ENCODE data around the gene EBF3. TPM values are rescaled to one million over a fixed set of nuclear protein-coding genes. Genes with fewer than 3 reads are reported as not detected.

EBF3 gene
- total and polyA plus RNA-seq, 2 experiments from 2014 or later, result 0.27 to 0.49 TPM

DNA sequence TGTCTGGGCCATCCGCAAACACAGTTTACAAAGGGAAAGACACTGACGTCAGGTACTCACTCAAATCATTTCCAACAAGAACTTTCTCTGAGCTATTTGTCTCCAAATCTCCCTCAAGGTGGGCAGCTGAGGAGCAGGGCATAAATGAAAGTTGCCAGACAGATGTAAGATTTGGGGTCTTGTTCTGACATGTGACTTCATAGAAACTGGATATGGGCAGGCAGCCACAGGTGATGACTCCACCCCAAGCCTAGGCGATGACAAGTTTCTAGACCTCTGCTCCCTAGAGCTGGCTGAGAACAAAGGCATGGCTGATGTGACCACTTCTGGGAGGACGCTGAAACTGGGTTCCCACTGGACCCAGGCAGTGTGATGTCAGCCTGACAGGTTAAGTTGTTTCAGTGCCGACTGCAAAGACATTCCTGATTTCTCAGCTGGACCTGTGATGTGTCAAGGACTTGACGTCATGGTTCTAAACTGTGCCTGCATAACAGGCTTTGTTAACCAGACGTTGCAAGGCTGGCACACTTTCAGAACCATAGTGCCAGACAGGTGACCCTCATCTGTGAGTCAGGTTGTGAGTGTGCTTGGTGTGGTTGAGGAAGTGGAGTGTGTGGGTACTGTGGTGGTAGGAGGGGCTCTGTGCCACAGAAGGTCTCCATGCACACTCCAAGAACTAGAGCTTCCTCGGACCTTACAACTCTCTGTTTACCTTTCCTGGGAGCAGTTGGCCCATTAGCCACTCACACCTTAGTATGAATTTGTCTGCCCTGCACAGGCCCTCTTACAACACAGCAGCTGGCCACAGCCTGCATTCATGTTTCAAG is 39.9 kb upstream of the EBF3 start:
- no peaks in the 10 kb centered on the region for H3K4me1 Mint-ChIP-seq
- H3K79me2 ChIP-seq (replicated peaks; ENCODE audit: insufficient read depth), result no peaks in the 10 kb centered on the region
- TF ChIP-seq, protein P1, sequence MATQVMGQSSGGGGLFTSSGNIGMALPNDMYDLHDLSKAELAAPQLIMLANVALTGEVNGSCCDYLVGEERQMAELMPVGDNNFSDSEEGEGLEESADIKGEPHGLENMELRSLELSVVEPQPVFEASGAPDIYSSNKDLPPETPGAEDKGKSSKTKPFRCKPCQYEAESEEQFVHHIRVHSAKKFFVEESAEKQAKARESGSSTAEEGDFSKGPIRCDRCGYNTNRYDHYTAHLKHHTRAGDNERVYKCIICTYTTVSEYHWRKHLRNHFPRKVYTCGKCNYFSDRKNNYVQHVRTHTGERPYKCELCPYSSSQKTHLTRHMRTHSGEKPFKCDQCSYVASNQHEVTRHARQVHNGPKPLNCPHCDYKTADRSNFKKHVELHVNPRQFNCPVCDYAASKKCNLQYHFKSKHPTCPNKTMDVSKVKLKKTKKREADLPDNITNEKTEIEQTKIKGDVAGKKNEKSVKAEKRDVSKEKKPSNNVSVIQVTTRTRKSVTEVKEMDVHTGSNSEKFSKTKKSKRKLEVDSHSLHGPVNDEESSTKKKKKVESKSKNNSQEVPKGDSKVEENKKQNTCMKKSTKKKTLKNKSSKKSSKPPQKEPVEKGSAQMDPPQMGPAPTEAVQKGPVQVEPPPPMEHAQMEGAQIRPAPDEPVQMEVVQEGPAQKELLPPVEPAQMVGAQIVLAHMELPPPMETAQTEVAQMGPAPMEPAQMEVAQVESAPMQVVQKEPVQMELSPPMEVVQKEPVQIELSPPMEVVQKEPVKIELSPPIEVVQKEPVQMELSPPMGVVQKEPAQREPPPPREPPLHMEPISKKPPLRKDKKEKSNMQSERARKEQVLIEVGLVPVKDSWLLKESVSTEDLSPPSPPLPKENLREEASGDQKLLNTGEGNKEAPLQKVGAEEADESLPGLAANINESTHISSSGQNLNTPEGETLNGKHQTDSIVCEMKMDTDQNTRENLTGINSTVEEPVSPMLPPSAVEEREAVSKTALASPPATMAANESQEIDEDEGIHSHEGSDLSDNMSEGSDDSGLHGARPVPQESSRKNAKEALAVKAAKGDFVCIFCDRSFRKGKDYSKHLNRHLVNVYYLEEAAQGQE (IDR thresholded peaks at IDR 0.05; ENCODE audit: unreplicated experiment), result no peak
- TF ChIP-seq EZH2 (IDR thresholded peaks at IDR 0.05; ENCODE audit: low read depth, unreplicated experiment) (no peak), NANOG (IDR thresholded peaks at IDR 0.05; ENCODE audit: borderline replicate concordance) (no peak), ZNF331 (CRISPR knock-in tag; IDR thresholded peaks at IDR 0.05; ENCODE audit: low read depth) (no peak), JUNB (IDR thresholded peaks at IDR 0.05; ENCODE audit: unreplicated experiment) (no peak), ZNF114 (CRISPR knock-in tag; IDR thresholded peaks at IDR 0.05) (no peak), POLR2AphosphoS5 (IDR thresholded peaks at IDR 0.05; ENCODE audit: low read depth) (no peak), EZH2phosphoT487 (IDR thresholded peaks at IDR 0.05; ENCODE audit: unreplicated experiment) (no peak), CREB1 (CRISPR knock-in tag; IDR thresholded peaks at IDR 0.05; ENCODE audit: low read depth) (no peak), STAT1 (IDR thresholded peaks at IDR 0.05; ENCODE audit: unreplicated experiment) (no peak)
- TF ChIP-seq, protein P2, sequence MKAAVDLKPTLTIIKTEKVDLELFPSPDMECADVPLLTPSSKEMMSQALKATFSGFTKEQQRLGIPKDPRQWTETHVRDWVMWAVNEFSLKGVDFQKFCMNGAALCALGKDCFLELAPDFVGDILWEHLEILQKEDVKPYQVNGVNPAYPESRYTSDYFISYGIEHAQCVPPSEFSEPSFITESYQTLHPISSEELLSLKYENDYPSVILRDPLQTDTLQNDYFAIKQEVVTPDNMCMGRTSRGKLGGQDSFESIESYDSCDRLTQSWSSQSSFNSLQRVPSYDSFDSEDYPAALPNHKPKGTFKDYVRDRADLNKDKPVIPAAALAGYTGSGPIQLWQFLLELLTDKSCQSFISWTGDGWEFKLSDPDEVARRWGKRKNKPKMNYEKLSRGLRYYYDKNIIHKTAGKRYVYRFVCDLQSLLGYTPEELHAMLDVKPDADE (IDR thresholded peaks at IDR 0.05), result no peak
- TF ChIP-seq, protein P3, sequence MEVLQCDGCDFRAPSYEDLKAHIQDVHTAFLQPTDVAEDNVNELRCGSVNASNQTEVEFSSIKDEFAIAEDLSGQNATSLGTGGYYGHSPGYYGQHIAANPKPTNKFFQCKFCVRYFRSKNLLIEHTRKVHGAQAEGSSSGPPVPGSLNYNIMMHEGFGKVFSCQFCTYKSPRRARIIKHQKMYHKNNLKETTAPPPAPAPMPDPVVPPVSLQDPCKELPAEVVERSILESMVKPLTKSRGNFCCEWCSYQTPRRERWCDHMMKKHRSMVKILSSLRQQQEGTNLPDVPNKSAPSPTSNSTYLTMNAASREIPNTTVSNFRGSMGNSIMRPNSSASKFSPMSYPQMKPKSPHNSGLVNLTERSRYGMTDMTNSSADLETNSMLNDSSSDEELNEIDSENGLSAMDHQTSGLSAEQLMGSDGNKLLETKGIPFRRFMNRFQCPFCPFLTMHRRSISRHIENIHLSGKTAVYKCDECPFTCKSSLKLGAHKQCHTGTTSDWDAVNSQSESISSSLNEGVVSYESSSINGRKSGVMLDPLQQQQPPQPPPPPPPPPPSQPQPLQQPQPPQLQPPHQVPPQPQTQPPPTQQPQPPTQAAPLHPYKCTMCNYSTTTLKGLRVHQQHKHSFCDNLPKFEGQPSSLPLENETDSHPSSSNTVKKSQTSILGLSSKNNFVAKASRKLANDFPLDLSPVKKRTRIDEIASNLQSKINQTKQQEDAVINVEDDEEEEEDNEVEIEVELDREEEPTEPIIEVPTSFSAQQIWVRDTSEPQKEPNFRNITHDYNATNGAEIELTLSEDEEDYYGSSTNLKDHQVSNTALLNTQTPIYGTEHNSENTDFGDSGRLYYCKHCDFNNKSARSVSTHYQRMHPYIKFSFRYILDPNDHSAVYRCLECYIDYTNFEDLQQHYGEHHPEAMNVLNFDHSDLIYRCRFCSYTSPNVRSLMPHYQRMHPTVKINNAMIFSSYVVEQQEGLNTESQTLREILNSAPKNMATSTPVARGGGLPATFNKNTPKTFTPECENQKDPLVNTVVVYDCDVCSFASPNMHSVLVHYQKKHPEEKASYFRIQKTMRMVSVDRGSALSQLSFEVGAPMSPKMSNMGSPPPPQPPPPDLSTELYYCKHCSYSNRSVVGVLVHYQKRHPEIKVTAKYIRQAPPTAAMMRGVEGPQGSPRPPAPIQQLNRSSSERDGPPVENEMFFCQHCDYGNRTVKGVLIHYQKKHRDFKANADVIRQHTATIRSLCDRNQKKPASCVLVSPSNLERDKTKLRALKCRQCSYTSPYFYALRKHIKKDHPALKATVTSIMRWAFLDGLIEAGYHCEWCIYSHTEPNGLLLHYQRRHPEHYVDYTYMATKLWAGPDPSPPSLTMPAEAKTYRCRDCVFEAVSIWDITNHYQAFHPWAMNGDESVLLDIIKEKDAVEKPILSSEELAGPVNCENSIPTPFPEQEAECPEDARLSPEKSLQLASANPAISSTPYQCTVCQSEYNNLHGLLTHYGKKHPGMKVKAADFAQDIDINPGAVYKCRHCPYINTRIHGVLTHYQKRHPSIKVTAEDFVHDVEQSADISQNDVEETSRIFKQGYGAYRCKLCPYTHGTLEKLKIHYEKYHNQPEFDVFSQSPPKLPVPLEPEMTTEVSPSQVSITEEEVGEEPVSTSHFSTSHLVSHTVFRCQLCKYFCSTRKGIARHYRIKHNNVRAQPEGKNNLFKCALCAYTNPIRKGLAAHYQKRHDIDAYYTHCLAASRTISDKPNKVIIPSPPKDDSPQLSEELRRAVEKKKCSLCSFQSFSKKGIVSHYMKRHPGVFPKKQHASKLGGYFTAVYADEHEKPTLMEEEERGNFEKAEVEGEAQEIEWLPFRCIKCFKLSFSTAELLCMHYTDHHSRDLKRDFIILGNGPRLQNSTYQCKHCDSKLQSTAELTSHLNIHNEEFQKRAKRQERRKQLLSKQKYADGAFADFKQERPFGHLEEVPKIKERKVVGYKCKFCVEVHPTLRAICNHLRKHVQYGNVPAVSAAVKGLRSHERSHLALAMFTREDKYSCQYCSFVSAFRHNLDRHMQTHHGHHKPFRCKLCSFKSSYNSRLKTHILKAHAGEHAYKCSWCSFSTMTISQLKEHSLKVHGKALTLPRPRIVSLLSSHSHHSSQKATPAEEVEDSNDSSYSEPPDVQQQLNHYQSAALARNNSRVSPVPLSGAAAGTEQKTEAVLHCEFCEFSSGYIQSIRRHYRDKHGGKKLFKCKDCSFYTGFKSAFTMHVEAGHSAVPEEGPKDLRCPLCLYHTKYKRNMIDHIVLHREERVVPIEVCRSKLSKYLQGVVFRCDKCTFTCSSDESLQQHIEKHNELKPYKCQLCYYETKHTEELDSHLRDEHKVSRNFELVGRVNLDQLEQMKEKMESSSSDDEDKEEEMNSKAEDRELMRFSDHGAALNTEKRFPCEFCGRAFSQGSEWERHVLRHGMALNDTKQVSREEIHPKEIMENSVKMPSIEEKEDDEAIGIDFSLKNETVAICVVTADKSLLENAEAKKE (CRISPR knock-in tag; IDR thresholded peaks at IDR 0.05), result no peak
- TF ChIP-seq, protein P4, sequence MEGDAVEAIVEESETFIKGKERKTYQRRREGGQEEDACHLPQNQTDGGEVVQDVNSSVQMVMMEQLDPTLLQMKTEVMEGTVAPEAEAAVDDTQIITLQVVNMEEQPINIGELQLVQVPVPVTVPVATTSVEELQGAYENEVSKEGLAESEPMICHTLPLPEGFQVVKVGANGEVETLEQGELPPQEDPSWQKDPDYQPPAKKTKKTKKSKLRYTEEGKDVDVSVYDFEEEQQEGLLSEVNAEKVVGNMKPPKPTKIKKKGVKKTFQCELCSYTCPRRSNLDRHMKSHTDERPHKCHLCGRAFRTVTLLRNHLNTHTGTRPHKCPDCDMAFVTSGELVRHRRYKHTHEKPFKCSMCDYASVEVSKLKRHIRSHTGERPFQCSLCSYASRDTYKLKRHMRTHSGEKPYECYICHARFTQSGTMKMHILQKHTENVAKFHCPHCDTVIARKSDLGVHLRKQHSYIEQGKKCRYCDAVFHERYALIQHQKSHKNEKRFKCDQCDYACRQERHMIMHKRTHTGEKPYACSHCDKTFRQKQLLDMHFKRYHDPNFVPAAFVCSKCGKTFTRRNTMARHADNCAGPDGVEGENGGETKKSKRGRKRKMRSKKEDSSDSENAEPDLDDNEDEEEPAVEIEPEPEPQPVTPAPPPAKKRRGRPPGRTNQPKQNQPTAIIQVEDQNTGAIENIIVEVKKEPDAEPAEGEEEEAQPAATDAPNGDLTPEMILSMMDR (conservative IDR thresholded peaks at IDR 0.05; ENCODE audit: low read depth in 2 of 2), result no peak
- H3K27me3 Mint-ChIP-seq (ENCODE audit: insufficient read depth, low read depth, poor library complexity), result peaks cover 5% of the 10 kb centered on the region
- H3K36me3 ChIP-seq (ENCODE audit: insufficient read depth), result no peaks in the 10 kb centered on the region
- H3K4me3 Mint-ChIP-seq, result no peak overlapping the region
- no peak overlapping the region for H3K4me2 ChIP-seq
- no peaks in the 10 kb centered on the region; the same call in 2 of the 3 replicates for H3K36me3 Mint-ChIP-seq (ENCODE audit: low read depth)
- peaks cover 4% of the 10 kb centered on the region; the same call in 1 of the 3 replicates for H3K9me3 Mint-ChIP-seq
- H3K27ac Mint-ChIP-seq, result no peak overlapping the region
- H2AFZ ChIP-seq, result no peak overlapping the region
- H4K20me1 ChIP-seq (replicated peaks; ENCODE audit: insufficient read depth), result no peaks in the 10 kb centered on the region
- no peaks in the 10 kb centered on the region for H3K4me1 ChIP-seq (ENCODE audit: insufficient read depth)
- DNase-seq (ENCODE audit: low spot score) (no peak), ATAC-seq (no peak)
- H3K4me3 ChIP-seq, result no peak overlapping the region
- H3K27ac ChIP-seq (ENCODE audit: low read depth), result no peak overlapping the region
- H3K27me3 ChIP-seq (ENCODE audit: insufficient read depth), result no peaks in the 10 kb centered on the region
- no peaks in the 10 kb centered on the region for H3K9me2 ChIP-seq (ENCODE audit: insufficient read depth)
- no peaks in the 10 kb centered on the region for H3F3A ChIP-seq (replicated peaks; ENCODE audit: low read depth)
